Activated naive CD4-positive, alpha-beta T cell treated with anti-CD3 and anti-CD28 coated beads, Interleukin-2, amount 10 ng/mL, durations not matched to agents 7 days and 5 days (primary cell): ENCODE measurements around the gene CCDC112.

Experiments
- CTCF ChIA-PET: fragments of 350-600 bp; sonication (Branson Sonifier 250); formaldehyde crosslinking; loops from one replicate; lab custom pipeline; 2021; ENCODE audit warnings: antibody characterized with exemption; lab: Charles Lee
- DNase-seq: peaks from one replicate; pipeline ENCODE4 v3.0.0-alpha.2; 2020
- H3K27ac Mint-ChIP-seq: one replicate; pipeline ENCODE4 v1.8.0; 2021; ENCODE audit warnings: mild to moderate bottlenecking, moderate library complexity, mixed read lengths
- H3K27me3 Mint-ChIP-seq: one replicate; pipeline ENCODE4 v1.8.0; 2021; ENCODE audit warnings: mild to moderate bottlenecking, mixed read lengths
- H3K36me3 Mint-ChIP-seq: one replicate; pipeline ENCODE4 v1.8.0; 2021; ENCODE audit warnings: mixed read lengths
- H3K4me1 Mint-ChIP-seq: one replicate; pipeline ENCODE4 v1.8.0; 2021; ENCODE audit warnings: mixed read lengths
- H3K4me3 Mint-ChIP-seq: one replicate; pipeline ENCODE4 v1.8.0; 2021; ENCODE audit warnings: mild to moderate bottlenecking, moderate library complexity, mixed read lengths
- H3K9me3 Mint-ChIP-seq: one replicate; pipeline ENCODE4 v1.8.0; 2021; ENCODE audit warnings: mixed read lengths

Gene CCDC112

DNA sequence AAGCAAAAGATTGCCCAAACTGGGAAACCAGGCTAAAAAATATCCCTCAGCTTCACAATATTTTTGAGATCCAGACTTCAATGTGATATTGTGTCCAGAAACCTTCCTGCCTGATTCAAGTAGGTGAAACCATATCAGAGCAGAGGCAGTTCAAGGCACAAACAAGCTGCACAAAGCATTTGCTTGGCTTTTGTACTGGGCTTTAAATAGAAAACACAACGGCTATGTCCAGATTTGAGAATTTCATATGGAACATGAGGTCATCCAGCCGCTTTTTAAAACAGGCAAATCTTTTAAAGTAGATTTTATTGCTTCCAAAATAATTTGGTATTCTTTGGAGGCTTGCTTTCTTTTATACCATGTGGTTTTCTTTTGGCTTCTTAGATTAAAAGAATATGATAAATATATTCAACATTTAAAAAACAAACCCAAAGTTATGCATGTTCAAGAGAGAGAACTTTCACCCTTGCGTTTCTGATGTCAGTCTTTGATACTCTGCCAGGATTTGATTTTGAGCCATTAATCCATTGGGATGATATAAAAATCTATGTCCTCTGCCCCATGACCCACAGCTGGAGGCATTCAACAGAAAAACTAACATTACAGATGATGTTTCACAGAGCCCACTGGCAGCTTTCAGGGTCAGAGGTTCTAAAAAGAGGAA, 29.0 kb upstream of the CCDC112 start:
- Mint-ChIP-seq H3K4me1 (no peaks in the 10 kb centered on the region), H3K27ac (no peak overlapping the region), H3K9me3 (no peaks in the 10 kb centered on the region), H3K36me3 (no peaks in the 10 kb centered on the region), H3K4me3 (no peak overlapping the region), H3K27me3 (peaks cover 21% of the 10 kb centered on the region)
- DNase-seq: no peak
- CTCF ChIA-PET: no interaction called here

DNA sequence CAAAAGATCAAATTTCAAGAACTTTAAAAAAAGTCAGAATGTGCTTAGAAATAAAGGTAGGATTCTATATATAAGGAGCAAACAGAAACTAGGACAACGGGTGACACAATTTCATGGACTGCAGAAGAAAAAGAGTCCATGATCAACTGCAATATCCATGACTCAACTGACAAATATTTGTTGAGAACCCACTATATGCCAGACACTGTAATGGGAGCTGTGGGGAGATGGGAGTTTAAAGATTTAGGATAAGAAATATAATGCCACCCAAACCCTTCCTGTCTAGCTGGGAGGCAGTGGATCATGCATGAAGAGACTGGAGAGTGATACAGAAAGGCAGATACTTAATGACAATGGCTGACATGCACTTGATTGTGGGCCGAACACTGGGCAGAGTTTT, 27.6 kb upstream of the CCDC112 start:
- DNase-seq: no peak
- no peak overlapping the region for H3K27ac Mint-ChIP-seq
- CTCF ChIA-PET: no interaction called here
- H3K36me3 Mint-ChIP-seq: no peaks in the 10 kb centered on the region
- H3K9me3 Mint-ChIP-seq: no peaks in the 10 kb centered on the region
- peaks cover 26% of the 10 kb centered on the region for H3K27me3 Mint-ChIP-seq
- H3K4me1 Mint-ChIP-seq: no peaks in the 10 kb centered on the region
- no peak overlapping the region for H3K4me3 Mint-ChIP-seq

DNA sequence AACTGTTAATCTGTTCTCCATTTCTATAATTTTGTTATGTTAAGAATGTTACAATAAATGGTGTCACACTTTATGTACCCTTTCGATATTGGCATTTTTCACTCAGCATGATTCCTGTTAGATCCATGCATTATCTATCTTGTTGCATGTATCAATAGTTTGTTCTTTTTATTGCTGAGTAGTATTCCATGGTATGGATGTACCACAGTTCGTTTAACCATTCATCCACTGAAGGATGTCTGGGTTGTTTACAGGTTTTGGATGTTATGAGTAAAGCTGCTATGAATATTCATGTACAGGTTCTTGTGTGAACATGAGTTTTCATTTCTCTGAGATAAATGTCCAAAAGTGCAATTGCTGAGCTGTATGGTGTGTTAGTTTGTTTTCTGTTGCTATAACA, 26.3 kb upstream of the CCDC112 start:
- no peak overlapping the region for H3K27ac Mint-ChIP-seq
- H3K4me3 Mint-ChIP-seq: no peak overlapping the region
- H3K27me3 Mint-ChIP-seq: peaks cover 19% of the 10 kb centered on the region
- no peaks in the 10 kb centered on the region for H3K36me3 Mint-ChIP-seq
- H3K4me1 Mint-ChIP-seq: no peaks in the 10 kb centered on the region
- H3K9me3 Mint-ChIP-seq: no peaks in the 10 kb centered on the region
- DNase-seq: no peak
- CTCF ChIA-PET: no interaction called here

DNA sequence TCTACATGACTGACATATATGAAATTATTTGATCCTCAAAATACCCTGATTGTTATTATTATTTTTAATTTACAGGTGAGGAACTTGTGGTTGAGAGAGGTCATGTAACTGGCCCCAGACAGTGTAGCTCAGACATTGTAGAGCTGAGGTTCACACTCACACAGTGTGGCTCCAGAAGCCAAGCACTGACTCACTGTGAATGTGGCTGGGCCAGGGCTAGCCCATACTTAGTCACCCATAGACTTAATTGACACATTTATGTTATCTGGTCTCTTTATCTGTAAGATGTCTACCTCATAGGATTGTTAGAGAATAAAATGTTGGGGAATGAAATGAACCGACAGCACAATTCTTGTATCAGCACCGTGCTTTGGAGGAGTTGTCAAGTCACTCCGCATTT, 24.9 kb upstream of the CCDC112 start:
- Mint-ChIP-seq H3K36me3 (no peaks in the 10 kb centered on the region), H3K4me3 (no peak overlapping the region), H3K27me3 (peaks cover 19% of the 10 kb centered on the region), H3K27ac (no peak overlapping the region), H3K4me1 (no peaks in the 10 kb centered on the region), H3K9me3 (no peaks in the 10 kb centered on the region)
- DNase-seq: no peak
- CTCF ChIA-PET: no interaction called here

DNA sequence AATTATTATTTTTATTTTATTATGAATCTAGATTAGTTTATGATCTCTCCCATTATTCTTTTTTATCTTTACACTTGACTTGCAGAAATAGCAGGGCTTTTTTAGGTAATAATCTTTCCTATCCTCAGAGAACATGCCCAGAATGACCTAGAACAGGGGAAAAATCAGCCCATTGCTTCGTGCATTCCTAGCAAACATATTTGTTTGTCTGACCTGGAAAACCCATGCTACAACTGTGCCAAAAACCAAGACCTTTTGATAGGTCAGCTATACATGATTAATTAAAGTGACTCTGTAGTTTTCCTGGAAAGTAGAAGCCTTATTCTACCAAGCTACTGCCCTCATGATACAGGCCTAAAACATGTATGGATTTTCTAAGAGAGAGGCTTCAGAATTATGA, 24.1 kb upstream of the CCDC112 start:
- H3K4me1 Mint-ChIP-seq: no peaks in the 10 kb centered on the region
- H3K4me3 Mint-ChIP-seq: no peak overlapping the region
- CTCF ChIA-PET: interaction anchor here (0.6 kb wide), 1 partner anchor 627 kb away, joined by 3 read pairs; no protein-coding TSS in a partner anchor
- no peak overlapping the region for H3K27ac Mint-ChIP-seq
- H3K27me3 Mint-ChIP-seq: peaks cover 20% of the 10 kb centered on the region
- H3K36me3 Mint-ChIP-seq: no peaks in the 10 kb centered on the region
- no peaks in the 10 kb centered on the region for H3K9me3 Mint-ChIP-seq
- DNase-seq: no peak

DNA sequence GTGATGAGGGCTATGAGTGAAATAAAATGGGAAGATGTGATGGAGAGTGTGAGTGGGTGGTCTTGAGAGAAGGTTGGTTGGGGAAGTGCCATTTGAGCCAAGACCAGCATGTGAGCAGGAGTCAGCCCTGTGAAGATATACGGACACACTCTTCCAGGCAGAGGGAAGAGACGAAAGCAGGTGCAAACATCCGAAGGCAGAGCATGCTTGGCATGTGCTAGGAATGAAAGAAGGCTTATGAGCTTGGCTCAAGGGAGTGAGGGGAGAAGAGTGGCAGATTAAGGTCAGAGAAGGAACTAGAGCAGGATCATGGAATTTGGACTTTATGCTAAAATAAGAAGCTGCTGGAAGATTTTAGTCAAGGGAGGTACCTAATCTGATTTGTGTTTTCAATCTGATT, 23.6 kb upstream of the CCDC112 start:
- Mint-ChIP-seq H3K27ac (no peak overlapping the region), H3K27me3 (peaks cover 20% of the 10 kb centered on the region), H3K36me3 (no peaks in the 10 kb centered on the region), H3K9me3 (no peaks in the 10 kb centered on the region), H3K4me1 (no peaks in the 10 kb centered on the region), H3K4me3 (no peak overlapping the region)
- DNase-seq: no peak
- CTCF ChIA-PET: interaction anchor here (0.6 kb wide), 1 partner anchor 627 kb away, joined by 3 read pairs; no protein-coding TSS in a partner anchor

DNA sequence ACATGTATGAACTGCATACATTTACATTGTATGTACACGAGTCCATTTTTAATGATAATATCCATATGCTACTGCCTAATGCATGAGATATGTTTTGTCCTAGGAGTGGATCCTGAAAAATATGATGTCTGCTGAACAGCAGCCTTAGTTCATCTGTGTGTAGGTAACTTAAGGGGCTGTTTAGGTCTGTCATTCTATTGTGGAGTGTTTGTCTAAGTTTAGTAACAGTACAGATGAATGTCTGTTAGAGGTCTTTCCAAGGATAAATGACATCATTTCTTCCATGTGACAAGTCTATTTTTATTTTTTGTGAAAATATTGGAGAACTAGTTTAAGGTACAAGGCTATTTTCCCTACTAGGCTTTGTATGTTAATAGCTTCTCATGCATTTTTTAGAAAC, 22.6 kb upstream of the CCDC112 start:
- Mint-ChIP-seq H3K36me3 (no peaks in the 10 kb centered on the region), H3K4me1 (no peaks in the 10 kb centered on the region), H3K27ac (no peak overlapping the region), H3K4me3 (no peak overlapping the region), H3K9me3 (no peaks in the 10 kb centered on the region), H3K27me3 (peaks cover 13% of the 10 kb centered on the region)
- CTCF ChIA-PET: no interaction called here
- no peak for DNase-seq

DNA sequence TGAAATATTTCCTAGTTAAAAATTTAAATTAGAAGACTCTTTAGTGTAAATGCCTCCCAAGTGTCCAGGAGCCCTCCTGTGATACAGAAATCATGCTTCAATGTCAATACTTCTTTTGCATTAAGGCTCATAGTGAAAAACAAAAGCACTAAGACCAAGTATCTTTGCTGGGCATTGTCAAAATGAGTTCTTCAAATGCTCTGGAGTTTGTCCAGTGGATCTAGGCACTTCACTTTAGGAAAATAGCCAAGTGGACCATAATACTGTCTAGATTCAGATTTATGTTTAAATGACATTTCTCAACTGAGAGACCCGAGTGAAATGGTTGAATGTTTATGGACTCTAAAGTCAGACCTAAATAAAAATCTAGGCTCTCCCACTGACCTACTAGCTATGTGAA, 21.3 kb upstream of the CCDC112 start:
- Mint-ChIP-seq H3K27me3 (peaks cover 14% of the 10 kb centered on the region), H3K36me3 (no peaks in the 10 kb centered on the region), H3K4me3 (no peak overlapping the region), H3K27ac (no peak overlapping the region), H3K4me1 (no peaks in the 10 kb centered on the region), H3K9me3 (no peaks in the 10 kb centered on the region)
- CTCF ChIA-PET: no interaction called here
- no peak for DNase-seq

DNA sequence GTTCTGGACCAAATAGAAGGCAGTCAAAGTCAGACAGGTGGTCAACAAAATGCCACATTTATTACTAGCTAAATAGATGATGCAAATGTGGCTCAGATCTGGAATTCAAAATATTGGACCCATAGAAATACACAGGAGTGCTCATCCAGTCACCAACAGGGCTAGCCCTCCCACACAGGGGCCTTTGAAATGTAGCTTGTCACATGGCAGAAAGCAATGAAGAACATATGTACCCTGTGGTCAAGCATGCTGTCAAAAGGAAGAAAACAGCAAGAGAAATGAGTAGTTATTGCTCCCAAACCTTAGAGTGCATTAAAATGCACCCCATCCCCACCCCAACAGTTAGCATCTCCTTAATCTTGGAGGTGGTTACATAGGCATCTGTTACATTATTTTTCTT, 20.9 kb upstream of the CCDC112 start:
- Mint-ChIP-seq H3K9me3 (no peaks in the 10 kb centered on the region), H3K27me3 (peaks cover 14% of the 10 kb centered on the region)

DNA sequence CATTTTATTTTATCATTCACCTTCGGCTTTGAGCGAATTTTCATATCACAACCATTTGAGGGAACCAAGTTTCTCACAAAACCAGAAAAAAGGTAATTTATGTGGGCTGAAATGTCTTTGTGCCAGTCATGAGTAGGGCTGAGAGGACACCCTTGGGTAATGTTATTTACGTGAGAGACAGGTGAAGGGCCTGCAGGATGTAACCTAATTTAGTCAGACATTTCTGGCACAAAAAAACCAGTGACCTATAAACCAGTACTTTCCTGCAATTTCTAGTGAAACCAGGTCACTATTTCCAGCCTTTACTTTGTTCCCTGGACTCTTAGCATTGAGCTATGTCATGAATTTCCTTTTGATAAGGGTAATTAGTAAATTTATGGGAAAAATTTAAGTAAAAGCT, 17.2 kb upstream of the CCDC112 start:
- no peaks in the 10 kb centered on the region for H3K4me1 Mint-ChIP-seq
- no peak overlapping the region for H3K27ac Mint-ChIP-seq
- no peaks in the 10 kb centered on the region for H3K36me3 Mint-ChIP-seq
- H3K4me3 Mint-ChIP-seq: no peak overlapping the region
- H3K27me3 Mint-ChIP-seq: peaks cover 13% of the 10 kb centered on the region
- DNase-seq: no peak
- no peaks in the 10 kb centered on the region for H3K9me3 Mint-ChIP-seq
- CTCF ChIA-PET: interaction anchor here (1.4 kb wide), 1 partner anchor 261 kb away, joined by 4 read pairs; no protein-coding TSS in a partner anchor

More for the DNA sequence above, 20.9 kb upstream of the CCDC112 start:
- Mint-ChIP-seq H3K4me3 (no peak overlapping the region), H3K4me1 (no peaks in the 10 kb centered on the region), H3K36me3 (no peaks in the 10 kb centered on the region), H3K27ac (no peak overlapping the region)
- CTCF ChIA-PET: interaction anchor here (1.9 kb wide), 1 partner anchor 257 kb away, joined by 8 read pairs; no protein-coding TSS in a partner anchor
- DNase-seq: no peak

DNA sequence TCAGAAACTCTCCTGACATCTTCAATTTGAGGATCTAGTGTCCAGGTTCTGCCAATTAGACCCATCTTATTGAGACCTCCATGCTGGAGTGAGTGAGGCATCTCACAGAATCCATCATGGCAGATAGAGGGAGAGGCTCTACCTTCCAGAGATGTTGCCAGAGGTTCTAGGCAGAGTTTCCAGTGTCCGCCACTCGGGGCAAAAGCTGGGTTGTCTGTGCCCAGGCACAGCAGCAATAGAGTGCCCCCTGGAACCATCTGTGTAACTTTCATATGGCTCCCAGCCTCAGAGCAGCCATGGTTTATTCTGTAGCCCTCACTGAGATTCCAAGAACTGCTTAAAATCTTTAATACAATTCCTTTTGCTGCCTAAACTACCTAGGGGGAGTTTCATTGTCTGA, 16.6 kb upstream of the CCDC112 start:
- DNase-seq: no peak
- no peaks in the 10 kb centered on the region for H3K9me3 Mint-ChIP-seq
- no peaks in the 10 kb centered on the region for H3K36me3 Mint-ChIP-seq
- no peak overlapping the region for H3K27ac Mint-ChIP-seq
- H3K27me3 Mint-ChIP-seq: peaks cover 17% of the 10 kb centered on the region
- no peak overlapping the region for H3K4me3 Mint-ChIP-seq
- CTCF ChIA-PET: interaction anchor here (1.4 kb wide), 1 partner anchor 262 kb away, joined by 4 read pairs; no protein-coding TSS in a partner anchor
- no peaks in the 10 kb centered on the region for H3K4me1 Mint-ChIP-seq

DNA sequence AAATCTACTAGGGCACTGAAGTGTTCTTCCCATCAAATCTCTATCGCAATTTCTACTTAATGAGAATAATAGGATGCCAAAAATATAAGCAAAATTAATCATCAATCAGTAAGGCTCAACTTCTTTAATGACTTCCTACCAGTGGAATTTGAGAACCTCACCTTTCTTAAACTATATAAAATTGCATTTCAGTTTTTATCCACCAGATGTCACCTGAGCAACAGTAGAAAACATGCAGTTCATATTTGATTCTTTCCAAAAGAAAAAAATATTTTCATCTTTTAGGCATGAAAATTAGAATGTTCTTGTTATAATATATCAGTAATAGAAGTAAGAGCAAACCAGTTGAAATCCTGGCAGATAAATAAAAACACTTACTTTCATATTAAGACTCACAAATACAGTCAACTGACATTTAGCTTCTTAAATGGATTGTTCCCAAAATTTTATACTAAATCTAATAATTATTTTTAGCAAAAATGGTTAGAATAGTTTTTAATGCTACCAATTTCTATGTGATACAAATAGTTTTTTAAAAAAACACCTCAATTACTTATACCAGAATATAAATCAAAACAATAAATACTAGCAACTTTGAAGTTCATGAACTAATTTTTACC, 13.4 kb upstream of the CCDC112 start:
- DNase-seq: no peak
- Mint-ChIP-seq H3K4me1 (no peaks in the 10 kb centered on the region), H3K27me3 (peaks cover 21% of the 10 kb centered on the region), H3K9me3 (no peaks in the 10 kb centered on the region), H3K4me3 (no peak overlapping the region), H3K27ac (no peak overlapping the region), H3K36me3 (no peaks in the 10 kb centered on the region)
- CTCF ChIA-PET: interaction anchor here (0.6 to 5.4 kb wide), 10 partner anchors 14 to 535 kb away, joined by 3 to 71 read pairs (median 4); partner anchors contain the start of genes ATG12 and CCDC112

DNA sequence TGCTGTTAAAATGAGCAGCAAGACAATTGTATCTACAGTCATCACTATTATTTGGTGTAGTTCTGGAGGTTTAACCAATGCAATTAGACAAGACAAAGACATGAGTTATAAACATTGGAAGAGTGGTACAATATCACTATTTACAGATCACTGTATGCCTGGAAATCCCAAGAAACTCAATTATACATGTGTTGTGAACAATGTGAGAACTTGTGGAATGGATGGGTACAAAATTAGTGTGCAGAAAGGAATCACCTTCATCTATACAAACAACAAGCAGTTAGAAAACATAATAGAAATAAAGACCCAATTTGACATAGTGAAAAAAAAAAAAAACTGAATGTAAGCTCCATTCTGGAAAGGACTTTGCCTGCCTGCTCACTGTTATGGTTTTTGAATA, 12.4 kb upstream of the CCDC112 start:
- H3K36me3 Mint-ChIP-seq: no peaks in the 10 kb centered on the region
- CTCF ChIA-PET: interaction anchor here (0.6 to 5.4 kb wide), 9 partner anchors 12 to 880 kb away, joined by 3 to 71 read pairs (median 5); partner anchors contain the start of gene CCDC112
- no peaks in the 10 kb centered on the region for H3K4me1 Mint-ChIP-seq
- H3K9me3 Mint-ChIP-seq: no peaks in the 10 kb centered on the region
- H3K4me3 Mint-ChIP-seq: no peak overlapping the region
- DNase-seq: no peak
- peaks cover 23% of the 10 kb centered on the region for H3K27me3 Mint-ChIP-seq
- no peak overlapping the region for H3K27ac Mint-ChIP-seq

DNA sequence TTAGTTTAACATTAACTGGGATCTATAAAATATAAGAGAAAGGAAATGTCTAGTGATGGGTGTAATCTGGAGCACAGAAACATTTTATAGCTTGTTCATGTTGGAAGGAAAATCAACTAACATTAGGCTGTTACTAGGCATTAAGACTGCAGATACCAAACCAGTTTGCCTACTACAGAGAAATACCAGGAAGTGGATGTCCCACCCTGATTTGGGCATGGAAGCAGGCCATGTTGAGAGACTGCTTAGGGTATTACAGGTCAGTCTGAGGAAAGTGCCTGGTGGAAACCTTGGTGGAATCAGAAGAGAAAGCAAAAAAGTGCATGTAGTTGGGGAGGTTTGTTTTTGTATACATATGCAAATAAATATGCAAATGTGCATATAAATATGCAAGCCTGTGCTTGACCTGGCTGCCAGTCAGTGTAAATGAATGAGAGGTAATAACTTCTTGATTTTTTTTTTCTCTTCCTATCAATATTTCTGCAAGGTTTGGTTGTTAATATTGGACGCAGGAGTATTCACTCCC, 9.6 kb upstream of the CCDC112 start:
- peaks cover 28% of the 10 kb centered on the region for H3K27me3 Mint-ChIP-seq
- no peak for DNase-seq
- H3K27ac Mint-ChIP-seq: no peak overlapping the region
- CTCF ChIA-PET: interaction anchor here (1.8 kb wide), 1 partner anchor 272 kb away, joined by 3 read pairs; no protein-coding TSS in a partner anchor
- no peaks in the 10 kb centered on the region for H3K9me3 Mint-ChIP-seq
- H3K4me1 Mint-ChIP-seq: no peaks in the 10 kb centered on the region
- no peaks in the 10 kb centered on the region for H3K36me3 Mint-ChIP-seq
- H3K4me3 Mint-ChIP-seq: no peak overlapping the region
